GM21447 (cell line): ENCODE results near the gene AEBP1.

Experiments used
- ATAC-seq: cut with Tn5 transposase; IDR thresholded peaks from one replicate; pipeline ENCODE4 v1.9.1; 2021; ENCODE audit not compliant: unreplicated experiment

The AEBP1 gene

GRCh38 chr7:44103923-44104859 lies at the start of gene AEBP1:
AEBP1 (plus strand) TSS chr7:44104345; CDS start chr7:44104666, 321 bp downstream.
- no peak for ATAC-seq

DNA sequence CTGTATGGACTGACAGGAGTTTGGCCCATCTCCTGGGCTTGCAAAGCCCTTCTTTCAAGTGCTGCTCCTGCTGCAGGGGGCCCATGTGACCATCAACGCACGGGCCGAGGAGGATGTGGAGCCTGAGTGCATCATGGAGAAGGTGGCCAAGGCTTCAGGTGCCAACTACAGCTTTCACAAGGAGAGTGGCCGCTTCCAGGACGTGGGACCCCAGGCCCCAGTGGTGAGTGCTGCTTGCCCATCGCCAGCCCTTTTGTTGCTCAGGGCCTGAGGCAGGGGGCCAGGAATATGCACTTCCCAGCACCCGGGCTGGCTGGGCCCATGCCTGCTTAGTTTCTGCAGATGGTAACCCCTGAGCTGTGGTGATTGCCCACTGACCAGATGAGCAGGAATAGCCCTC lies 47.5 kb upstream of the AEBP1 start:
- ATAC-seq, result no peak

- no peak for ATAC-seq
Observed at GRCh38 chr7:44057181-44057848, 46.8 kb upstream of the AEBP1 start.

DNA sequence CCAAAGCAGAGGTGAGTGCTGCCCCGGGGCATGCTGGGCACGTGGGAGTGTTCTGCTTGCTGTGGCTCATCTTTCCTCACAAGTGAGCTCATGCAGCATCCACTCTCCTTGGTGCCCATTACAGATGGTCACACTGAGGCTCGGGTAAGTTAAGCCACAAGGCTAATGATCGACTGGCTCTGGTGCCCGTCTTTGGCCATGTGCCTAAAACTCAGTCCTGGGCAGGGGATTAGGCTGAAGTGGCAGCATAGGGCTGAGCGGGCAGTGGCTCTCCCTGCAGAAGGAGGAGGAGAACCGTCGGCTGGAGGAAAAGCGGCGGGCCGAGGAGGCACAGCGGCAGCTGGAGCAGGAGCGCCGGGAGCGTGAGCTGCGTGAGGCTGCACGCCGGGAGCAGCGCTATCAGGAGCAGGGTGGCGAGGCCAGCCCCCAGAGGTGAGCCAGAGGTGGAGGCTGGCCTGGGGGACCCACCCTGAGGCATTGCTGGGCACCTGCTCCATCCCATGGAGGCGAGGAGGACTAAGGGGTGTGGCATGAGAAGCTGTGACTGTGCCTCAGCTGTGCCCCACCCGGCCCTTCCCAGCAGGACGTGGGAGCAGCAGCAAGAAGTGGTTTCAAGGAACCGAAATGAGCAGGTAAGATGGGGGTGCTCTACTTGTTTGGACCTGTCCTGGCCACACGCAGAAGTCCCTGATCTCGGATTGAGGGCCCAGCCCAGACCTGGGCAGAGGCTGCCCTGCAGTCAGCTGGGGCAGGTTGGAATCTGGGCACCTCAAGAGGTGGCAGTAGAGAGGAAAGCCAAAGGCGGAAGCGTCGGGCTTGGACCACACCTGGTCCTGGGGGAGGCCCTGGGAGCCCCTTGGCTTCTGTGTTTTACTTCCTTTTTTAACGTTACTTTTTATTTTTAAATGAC lies 46.0 kb upstream of the AEBP1 start:
- no peak for ATAC-seq

DNA sequence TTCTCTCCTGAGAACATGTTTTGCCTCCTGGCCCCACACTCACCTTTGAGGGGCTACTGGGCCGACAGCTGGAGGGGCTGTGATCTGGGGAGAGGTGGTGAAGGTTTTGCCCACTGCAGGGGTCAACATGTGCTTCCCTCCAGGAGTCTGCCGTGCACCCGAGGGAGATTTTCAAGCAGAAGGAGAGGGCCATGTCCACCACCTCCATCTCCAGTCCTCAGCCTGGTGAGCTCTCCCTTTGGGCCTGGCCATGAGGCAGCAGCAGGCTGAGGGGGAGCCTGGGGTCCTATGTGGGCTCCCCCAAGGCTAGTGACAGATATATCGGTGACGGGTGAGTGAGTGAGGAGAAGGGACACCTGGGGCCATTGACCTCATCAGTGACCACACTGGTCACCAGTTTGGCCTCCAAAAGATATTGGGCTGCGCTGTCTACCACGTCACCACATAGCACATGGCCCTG lies 45.4 kb upstream of the AEBP1 start:
- ATAC-seq, result no peak

DNA sequence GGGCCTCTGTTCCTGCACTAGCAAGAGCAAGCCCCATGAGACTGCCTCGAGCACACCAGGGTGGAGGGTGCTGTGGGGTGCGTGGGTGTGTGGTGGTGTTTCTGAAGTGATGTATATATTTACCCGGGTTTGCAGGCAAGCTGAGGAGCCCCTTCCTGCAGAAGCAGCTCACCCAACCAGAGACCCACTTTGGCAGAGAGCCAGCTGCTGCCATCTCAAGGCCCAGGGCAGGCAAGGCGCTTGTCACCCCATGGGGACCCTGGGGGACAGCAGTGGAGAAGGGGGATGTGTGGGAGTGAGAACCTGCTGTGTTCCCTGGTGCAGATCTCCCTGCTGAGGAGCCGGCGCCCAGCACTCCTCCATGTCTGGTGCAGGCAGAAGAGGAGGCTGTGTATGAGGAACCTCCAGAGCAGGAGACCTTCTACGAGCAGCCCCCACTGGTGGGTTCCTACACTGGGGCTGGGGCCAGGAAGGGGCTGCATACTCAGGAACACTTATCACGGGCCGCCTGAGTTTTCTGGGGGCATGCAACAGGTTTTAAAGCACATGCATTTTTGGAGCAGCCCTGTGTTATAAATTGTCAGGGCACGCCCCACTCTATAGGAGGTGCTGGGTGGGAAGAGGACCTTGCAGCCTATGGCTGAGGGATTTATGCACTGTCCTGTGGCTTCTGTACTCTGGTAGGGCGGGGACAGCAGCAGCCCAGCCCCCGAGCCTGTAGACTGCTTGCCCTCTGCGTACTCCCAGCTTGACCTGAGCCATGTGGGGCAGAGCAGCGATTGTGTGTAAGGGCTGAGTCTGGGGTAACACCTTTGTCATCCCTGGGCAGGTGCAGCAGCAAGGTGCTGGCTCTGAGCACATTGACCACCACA lies 44.7 kb upstream of the AEBP1 start:
- no peak for ATAC-seq

DNA sequence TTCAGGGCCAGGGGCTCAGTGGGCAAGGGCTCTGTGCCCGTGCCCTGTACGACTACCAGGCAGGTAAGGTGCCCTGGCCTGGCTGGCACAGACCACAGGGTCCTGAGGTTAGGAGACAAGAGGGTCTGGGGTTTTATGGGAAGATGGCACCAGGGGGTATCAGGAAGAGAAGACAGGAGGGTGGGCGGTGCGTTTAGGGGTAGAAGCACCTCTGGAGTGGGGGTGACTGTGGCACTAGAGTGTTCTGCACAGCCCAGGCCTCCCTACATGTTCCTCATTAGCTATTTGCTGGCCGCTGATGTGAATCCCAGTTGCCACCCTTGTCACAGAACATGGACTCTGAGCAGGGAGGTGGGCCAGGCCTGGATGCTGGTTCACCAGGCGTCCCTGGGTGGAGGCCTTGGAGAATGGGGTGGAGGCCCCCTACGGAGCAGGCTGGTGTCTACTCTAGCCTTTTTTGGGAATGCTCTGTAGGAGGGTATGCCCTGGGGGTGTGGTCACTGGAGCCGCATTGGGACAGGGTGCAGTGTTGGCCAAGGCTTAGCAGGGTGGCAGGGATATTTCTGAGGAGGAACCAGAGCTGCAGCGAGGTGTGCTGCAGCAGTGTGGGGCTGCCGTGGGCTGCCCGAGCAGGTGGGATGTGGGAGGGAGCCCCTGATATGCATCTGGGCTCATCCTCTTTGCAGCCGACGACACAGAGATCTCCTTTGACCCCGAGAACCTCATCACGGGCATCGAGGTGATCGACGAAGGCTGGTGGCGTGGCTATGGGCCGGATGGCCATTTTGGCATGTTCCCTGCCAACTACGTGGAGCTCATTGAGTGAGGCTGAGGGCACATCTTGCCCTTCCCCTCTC lies 43.8 kb upstream of the AEBP1 start:
- no peak for ATAC-seq

GRCh38 chr7:44060948-44061644 lies 43.0 kb upstream of the AEBP1 start:
- no peak for ATAC-seq

GRCh38 chr7:44061645-44062179 lies 42.4 kb upstream of the AEBP1 start:
- no peak for ATAC-seq

GRCh38 chr7:44062180-44062902 lies 41.8 kb upstream of the AEBP1 start:
- no peak for ATAC-seq

DNA sequence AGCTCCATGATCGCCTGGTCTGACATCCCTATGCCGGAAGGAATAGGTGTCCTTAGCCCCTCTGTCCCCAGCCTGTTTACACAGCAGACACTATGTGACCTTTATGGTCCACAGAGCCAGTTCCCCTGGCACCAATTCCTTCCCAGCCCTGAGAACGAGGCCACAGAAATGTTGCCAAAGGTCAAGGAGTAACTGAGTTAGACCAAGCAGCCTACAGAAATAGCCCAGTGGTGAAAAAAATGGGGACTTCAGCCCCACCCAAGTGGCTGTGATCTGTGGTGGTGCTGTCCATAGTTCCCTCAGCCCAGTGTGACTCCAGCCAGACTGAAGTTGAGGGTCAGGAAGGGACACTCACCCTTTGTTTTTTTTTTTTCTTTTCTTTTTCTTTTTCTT lies 41.2 kb upstream of the AEBP1 start:
- ATAC-seq, result no peak

GRCh38 chr7:44063547-44063893 lies 40.6 kb upstream of the AEBP1 start:
- no peak for ATAC-seq

DNA sequence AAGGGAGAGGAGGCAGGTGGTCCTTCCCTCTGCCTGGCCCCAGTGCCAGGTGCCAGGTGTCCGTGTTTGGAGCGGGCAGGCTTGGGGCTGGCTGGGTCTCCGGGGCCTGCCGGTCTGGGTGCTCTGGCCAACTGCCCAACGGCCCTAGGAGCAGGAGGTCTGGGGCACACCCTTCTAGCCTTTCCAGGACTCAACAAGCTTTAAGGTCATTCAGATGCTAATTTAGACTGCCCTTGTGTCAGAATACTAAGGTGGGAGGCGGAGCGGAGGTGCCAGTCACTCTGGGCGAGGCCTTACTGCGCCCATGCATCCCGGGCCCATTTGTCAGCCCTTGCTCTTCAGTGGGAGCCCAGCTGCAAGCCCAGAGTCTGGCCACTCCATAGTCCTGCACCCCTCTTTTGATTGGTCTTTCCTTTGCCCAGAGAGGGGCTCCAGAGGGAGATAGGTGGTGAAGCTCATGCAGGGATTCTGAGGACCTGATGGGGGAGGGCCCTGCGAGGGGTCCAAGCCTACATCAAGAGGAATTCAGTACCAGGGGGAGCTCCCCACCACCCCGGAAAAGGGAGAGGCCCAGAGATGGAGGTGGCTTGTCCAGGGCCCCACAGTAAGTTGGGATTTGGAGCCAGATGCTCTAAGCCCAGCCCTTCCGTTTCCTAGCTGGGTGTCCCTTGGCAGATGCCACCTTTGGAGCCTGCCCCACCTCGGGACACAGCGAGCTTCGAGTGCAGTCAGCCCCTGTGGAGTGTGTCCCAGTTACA lies 40.1 kb upstream of the AEBP1 start:
- no peak for ATAC-seq

- no peak for ATAC-seq
Observed at GRCh38 chr7:44064791-44065430, 39.2 kb upstream of the AEBP1 start.

DNA sequence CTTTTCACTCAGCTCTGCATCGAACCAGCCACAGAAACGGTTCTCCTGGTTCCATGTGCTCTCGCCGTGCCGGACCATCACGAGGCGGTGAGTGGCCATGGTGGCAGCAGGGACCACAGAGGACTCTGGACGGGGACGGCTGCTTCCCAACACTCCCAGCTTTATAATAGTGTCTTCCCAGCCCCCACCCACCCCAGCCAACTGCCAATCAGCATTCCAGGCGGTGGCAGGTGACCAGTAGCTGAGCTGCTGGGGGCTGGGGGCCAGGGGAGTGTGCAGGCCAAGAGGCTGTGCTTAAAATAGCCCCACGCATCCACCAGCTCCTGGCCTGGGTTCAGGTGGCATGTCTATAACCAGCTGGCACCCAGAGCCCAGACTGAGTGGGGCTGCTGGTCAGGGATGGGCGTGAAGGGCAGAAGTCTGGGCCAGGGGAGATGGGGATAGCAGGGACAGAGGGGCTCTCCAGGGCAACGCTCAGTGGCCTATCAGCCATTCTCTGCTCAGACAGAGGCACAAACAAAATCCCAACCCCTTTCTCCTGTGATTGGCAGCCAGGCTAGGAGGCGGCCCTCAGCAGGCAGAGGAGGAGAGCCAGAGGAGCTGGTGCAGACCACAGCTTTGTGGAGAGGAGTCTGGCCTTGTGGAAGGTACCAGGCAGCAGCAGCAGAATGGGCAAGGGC lies 38.6 kb upstream of the AEBP1 start, which contains the start of gene PGAM2:
PGAM2 (minus strand) TSS at position 137 of the 680 bp plus-strand sequence; CDS start at position 99, 38 bp downstream.
- no peak for ATAC-seq

DNA sequence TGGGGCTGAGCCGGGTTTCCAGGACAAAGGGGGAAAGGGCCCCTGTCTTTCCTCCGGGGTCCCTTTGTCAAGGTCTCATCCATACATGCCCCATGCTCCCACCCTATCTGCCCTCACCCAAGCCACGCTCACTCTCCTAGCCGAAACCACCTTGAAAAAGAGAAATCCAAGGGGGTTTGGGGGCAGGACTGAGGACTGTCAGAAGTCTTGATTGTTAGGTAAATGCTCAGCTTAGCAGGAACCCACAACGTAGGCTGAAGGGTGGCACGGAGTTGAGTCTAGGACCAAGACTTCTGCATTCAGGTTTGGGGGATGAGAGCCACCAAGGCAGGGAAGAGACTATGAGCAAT lies 38.1 kb upstream of the AEBP1 start:
- no peak for ATAC-seq
